Psoas muscle (tissue), 8 donors: Measurements from ENCODE around the gene ARHGEF7. TPM values are rescaled to one million over a fixed set of nuclear protein-coding genes. Genes with fewer than 3 reads are reported as not detected.
A peak's percentile ranks its signal among the peaks of the same experiment; 100 is the strongest.

ENCODE experiments used
- ATAC-seq, 4 donors: fragments of 200-7000 bp; cut with Tn5 transposase; one replicate each; pipeline ENCODE4 v1.9.1; 2020; ENCODE audit warnings: moderate library complexity in 3 of 4, mild to moderate bottlenecking in 2 of 4
- DNase-seq, 2 donors: peaks; one replicate each; pipeline ENCODE4 v3.0.0-alpha.2; 2020
- H3K27ac ChIP-seq: fragments of 200-600 bp; one replicate; pipeline ENCODE4 v1.8.0; 2022
- H3K27me3 ChIP-seq, 3 donors: fragments of 200-600 bp in 1 of 3; one replicate each; pipeline versions ENCODE4 v1.6.1 to v1.8.0; 2013 to 2022; ENCODE audit warnings: low read length in 2 of 3, mild to moderate bottlenecking in 2 of 3, moderate library complexity in 1 of 3; ENCODE audit not compliant: insufficient read depth in 3 of 3
- H3K36me3 ChIP-seq, 2 donors: fragments of 200-600 bp in 1 of 2; one replicate each; pipeline versions ENCODE4 v1.6.1 to v1.8.0; 2013 to 2022; ENCODE audit warnings: low read depth in 1 of 2, mild to moderate bottlenecking in 1 of 2, moderate library complexity in 1 of 2; ENCODE audit not compliant: insufficient read depth in 1 of 2
- H3K4me1 ChIP-seq: fragments of 200-600 bp; one replicate; pipeline ENCODE4 v1.8.0; 2022
- H3K4me3 ChIP-seq: fragments of 200-600 bp; one replicate; pipeline ENCODE4 v1.8.0; 2022; ENCODE audit warnings: mild to moderate bottlenecking
- H3K9me3 ChIP-seq: fragments of 200-600 bp; one replicate; pipeline ENCODE4 v1.8.0; 2022
- CTCF ChIP-seq: fragments of 200-600 bp; IDR thresholded peaks from one replicate; pipeline ENCODE4 v1.8.0; 2022; ENCODE audit warnings: antibody characterized with exemption
- WGBS, 3 donors: extraction: QIAGEN DNeasy Blood & Tissue Kit; methylation state at CpG; one replicate each; pipeline versions ENCODE4 v1.1.6 to v1.1.7; 2013; 5-methylcytosine and 5-hydroxymethylcytosine counted together
- intact Hi-C, 2 donors: fragments of 100-400 bp; cut with DNase I; formaldehyde crosslinking; loops; one replicate each; pipeline versions ENCODE4 v1.11.0 to v1.14.2; 2022
- polyA plus RNA-seq, 3 donors: library from polyadenylated mRNA; stranded (reverse); fragments of 200-250 nt; gene quantifications; one replicate each; pipeline ENCODE4 v1.2.3, GENCODE V29; 2013
- total RNA-seq, 4 donors: library from RNA; stranded (reverse); fragmentation: NEBNext Ultra II Directional in 2 of 4; extraction: Animal tissue kit (Norgen Biotek cat#: 25700) in 2 of 4; gene quantifications; one replicate each; pipeline versions ENCODE4 v1.2.1 to v1.2.4, GENCODE V29; 2021 to 2023
- donor health status: healthy with polysubstance abuse.
- donor health status: DM: no; HTN: no; CAD: no; lungs with moderate emphysema.
- donor health status: Bipolar disorder and iron deficiency.
- donor health status: healthy.
- donor health status: DM: yes; HTN: yes; CAD: no.
- donor health status: DM: no; HTN: no; CAD: no.
- donor health status: DM: no; HTN: no; CAD: no.
- donor health status: DM: yes; HTN: yes; CAD: no.

ARHGEF7 gene
- total and polyA plus RNA-seq, 7 donors, result 21.6 to 53.6 (median 46.8) TPM

DNA sequence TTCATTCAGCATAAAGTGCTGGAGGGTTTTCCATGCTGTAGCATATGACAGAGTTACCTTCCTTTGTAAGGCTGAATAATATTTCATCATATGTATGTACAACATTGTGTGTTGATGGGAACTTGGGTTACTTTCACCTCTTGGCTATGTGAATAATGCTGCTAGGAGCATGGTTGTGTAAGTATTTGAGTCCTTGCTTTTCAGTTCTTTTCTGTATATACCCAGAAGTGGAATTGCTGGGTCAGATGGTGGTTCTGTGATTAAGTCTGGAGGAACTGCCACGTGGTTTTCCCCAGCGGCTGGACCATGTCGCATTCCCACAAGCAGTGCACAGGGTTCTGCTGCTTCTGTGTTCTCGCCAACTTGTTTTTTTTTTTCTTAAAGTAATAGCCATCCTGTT is 104.2 kb downstream of the ARHGEF7 start:
- ATAC-seq, result peak; percentile 25 to 60 (median 42)
- H3K9me3 ChIP-seq, result no peaks in the 10 kb centered on the region
- H3K36me3 ChIP-seq, result no peaks in the 10 kb centered on the region
- H3K27me3 ChIP-seq, result no peaks in the 10 kb centered on the region
- H3K4me3 ChIP-seq, result no peak overlapping the region
- intact Hi-C loops, result loop anchor here in 1 of 2 donors (5.0 to 10.0 kb wide), 2 partner anchors 42 to 304 kb away; partner anchors contain the start of gene ANKRD10
- DNase-seq, result no peak
- peak overlapping the region; percentile 69 for H3K27ac ChIP-seq
- peaks cover 71% of the 10 kb centered on the region for H3K4me1 ChIP-seq
- TF ChIP-seq CTCF, result no peak
- WGBS, 3 donors, result 12 to 20% (median 13%) methylated on average over 4 of the region's 4 CpGs

GRCh38 chr13:111219950-111220349 is 104.8 kb downstream of the ARHGEF7 start:
- TF ChIP-seq CTCF, result no peak
- 43 to 62% (median 43%) methylated on average over 8 of the region's 8 CpGs for WGBS, 3 donors
- peak; percentile 22 to 51 (median 39) for ATAC-seq
- no peak for DNase-seq
- no peaks in the 10 kb centered on the region for H3K36me3 ChIP-seq
- intact Hi-C loops, result loop anchor here (5.0 to 10.0 kb wide), 3 partner anchors 43 to 305 kb away; partner anchors contain the start of gene ANKRD10 (in 1 of the 2)
- no peaks in the 10 kb centered on the region for H3K27me3 ChIP-seq
- H3K27ac ChIP-seq, result peak overlapping the region; percentile 69
- no peak overlapping the region for H3K4me3 ChIP-seq
- peaks cover 71% of the 10 kb centered on the region for H3K4me1 ChIP-seq
- no peaks in the 10 kb centered on the region for H3K9me3 ChIP-seq

- H3K4me1 ChIP-seq, result peaks cover 62% of the 10 kb centered on the region
- H3K27ac ChIP-seq, result peak overlapping the region; percentile 43
- WGBS, 3 donors, result 78 to 87% (median 81%) methylated on average over 6 of the region's 6 CpGs
- H3K4me3 ChIP-seq, result no peak overlapping the region
- TF ChIP-seq CTCF, result no peak
- intact Hi-C loops, result no loop called here
- DNase-seq (no peak), ATAC-seq (peak in 3 of 4 donors; percentile 10 to 16 (median 13))
- no peaks in the 10 kb centered on the region for H3K9me3 ChIP-seq
- H3K36me3 ChIP-seq, result peaks cover 0 to 12% of the 10 kb centered on the region in 2 donors
- H3K27me3 ChIP-seq, result no peaks in the 10 kb centered on the region
These were observed 110.1 kb downstream of the ARHGEF7 start for GRCh38 chr13:111225166-111225565.

- H3K27me3 ChIP-seq, result no peaks in the 10 kb centered on the region
- TF ChIP-seq CTCF, result no peak
- H3K4me1 ChIP-seq, result peaks cover 64% of the 10 kb centered on the region
- DNase-seq, result no peak
- no peak overlapping the region for H3K4me3 ChIP-seq
- peaks cover 0 to 12% of the 10 kb centered on the region in 2 donors for H3K36me3 ChIP-seq
- intact Hi-C loops, result no loop called here
- 68 to 83% (median 82%) methylated on average over 7 of the region's 7 CpGs for WGBS, 3 donors
- ATAC-seq, result no peak
- H3K27ac ChIP-seq, result no peak overlapping the region
- no peaks in the 10 kb centered on the region for H3K9me3 ChIP-seq
These were observed 110.9 kb downstream of the ARHGEF7 start for GRCh38 chr13:111225810-111226546.
